GM19328 (cell line): ENCODE measurements around the gene PPP1R12C.
"Not testable (repeated sequence)": the region's sequence is repeated elsewhere in the genome, so short reads cannot be mapped to it uniquely, and the experiment has no call there.

ENCODE experiments used
- ATAC-seq: cut with Tn5 transposase; IDR thresholded peaks from one replicate; pipeline ENCODE4 v1.9.1; 2021; ENCODE audit warnings: mild to moderate bottlenecking, moderate library complexity; ENCODE audit not compliant: unreplicated experiment

The PPP1R12C gene

DNA sequence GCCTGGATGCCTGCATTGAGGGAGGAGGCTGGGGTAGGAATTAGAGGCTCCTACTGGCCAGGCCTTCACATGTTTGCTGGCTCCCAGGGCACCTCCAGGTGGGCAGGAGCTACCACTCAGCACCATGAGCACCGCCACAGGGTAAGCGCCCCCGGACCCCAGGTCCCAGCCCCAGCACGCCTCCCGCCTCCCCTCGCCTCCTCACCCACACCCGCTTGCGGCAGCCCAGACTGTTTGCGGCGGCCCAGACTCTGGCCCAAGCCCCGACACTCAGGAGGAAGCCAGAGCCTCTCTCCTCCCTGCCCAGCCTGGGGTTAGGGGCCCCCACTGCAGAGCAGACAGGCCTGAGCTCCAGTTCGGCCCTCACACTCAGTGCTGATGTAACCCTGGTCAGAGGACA is 41.1 kb downstream of the PPP1R12C start:
- ATAC-seq = no peak

DNA sequence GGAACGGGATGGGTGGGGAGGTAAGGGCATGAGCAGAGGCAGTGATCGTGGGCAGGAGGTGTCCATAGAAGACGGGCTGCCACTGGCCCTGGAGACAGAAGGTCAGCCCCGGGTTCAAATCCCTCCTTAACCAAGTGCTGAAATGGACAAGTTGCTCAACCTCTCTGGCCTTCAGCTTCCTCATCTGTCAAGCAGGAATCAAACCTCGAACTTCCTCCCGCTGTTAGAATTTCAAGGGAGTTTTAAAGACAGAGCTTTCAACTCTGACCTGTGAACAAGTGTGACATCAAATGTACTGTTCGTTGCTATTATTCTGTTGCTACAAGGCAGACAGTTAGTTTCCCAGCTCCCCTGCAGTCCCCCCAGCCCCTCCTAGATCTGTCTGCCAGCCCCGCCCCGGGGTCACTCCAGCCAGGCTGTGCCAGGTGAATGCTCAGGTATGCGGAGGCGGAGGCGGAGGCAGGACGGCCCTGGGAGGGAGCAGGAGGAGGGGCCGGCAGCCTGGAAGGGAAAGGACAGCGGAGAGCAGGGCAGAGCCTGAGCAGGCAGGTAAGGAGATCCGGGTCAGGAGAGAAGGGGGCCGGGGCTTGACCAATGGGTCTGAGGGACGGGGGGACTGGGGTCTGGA is 42.0 kb downstream of the PPP1R12C start, which contains the start of gene EPS8L1:
Gene EPS8L1 (plus strand): TSS at position 499 of the 628 bp plus-strand sequence. CDS start 576 bp downstream, outside the sequence.
- ATAC-seq = no peak

DNA sequence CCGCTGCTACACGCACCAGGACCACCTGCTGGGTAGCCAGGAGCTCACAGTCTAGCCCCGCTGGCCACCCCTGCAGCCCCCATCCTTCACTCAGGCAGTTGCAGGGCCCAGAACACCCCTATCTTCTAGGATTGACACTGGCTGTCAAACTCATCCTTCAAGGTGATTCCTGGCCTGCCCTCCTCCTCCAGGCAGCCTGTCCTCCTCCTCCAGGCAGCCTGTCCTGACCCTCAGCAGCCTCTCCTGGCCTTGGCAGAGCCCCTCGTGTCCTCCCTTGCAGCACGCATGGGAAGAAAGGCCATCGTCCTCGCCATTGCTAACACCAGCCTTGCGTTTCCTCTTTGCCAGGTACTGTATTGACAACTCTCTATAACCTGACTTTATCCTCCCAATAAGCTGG is 45.5 kb downstream of the PPP1R12C start:
- ATAC-seq = no peak

DNA sequence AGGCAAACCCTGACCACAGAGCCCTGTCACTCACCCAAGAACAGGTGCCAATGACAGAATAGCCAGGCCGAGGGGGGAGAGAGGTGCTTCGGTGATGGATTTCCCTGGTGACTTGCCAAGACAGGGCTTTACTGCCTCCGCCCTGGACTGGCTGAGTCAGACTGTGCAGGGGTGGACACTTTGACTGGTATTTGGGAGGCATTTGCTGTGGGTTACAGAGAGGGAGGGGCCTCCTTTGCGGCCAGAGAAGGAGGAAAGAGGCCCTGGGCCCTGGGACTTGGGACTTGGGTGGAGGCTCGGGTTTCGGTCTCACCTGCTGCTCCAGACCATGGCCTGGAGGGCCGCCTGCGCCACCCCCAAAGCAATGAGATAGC is 46.3 kb downstream of the PPP1R12C start:
- ATAC-seq = no peak

DNA sequence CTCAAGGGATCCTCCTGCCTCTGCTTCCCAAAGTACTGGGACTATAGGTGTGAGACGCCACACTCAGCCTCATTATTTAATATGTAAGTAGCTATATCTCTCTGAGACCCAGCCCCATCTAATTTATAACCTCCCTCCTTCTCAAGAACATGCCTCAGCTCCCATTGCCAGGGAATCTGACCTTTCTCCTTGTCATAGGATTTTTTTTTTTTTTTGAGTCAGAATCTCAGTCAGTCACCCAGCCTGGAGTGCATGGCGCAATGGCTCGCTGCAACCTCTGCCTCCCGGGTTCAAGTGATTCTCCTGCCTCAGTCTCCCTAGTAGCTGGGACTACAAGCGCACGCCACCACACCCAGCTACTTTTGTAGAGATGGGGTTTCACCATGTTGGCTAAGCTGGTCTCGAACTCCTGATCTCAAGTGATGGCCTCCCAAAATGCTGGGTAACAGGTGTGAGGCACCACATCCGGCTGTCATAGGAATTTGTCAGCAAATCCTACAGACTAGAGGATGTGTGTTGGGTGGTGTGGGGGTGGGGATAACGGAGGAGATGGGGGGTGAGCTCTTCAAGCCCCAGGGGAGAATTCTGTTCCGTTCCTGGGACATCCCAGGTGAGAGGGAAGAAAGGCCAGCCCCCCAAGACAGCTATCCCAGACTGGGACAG is 46.8 kb downstream of the PPP1R12C start:
- ATAC-seq = no peak

DNA sequence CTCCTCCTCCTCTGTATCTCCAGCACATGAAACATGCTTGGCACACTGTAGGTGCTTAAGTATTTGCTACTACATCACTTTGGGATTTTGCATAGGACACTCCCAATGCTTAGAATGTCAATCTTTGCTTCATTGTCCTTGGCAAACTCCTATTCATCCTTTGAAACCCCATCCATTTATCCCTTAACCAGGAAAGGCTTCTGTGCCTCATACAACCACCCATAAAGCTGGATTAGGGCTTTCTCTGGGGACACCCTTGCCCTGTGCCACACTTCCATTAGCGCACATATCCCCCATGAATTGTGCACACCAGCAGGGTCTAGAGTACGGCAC is 47.6 kb downstream of the PPP1R12C start:
- ATAC-seq = no peak

DNA sequence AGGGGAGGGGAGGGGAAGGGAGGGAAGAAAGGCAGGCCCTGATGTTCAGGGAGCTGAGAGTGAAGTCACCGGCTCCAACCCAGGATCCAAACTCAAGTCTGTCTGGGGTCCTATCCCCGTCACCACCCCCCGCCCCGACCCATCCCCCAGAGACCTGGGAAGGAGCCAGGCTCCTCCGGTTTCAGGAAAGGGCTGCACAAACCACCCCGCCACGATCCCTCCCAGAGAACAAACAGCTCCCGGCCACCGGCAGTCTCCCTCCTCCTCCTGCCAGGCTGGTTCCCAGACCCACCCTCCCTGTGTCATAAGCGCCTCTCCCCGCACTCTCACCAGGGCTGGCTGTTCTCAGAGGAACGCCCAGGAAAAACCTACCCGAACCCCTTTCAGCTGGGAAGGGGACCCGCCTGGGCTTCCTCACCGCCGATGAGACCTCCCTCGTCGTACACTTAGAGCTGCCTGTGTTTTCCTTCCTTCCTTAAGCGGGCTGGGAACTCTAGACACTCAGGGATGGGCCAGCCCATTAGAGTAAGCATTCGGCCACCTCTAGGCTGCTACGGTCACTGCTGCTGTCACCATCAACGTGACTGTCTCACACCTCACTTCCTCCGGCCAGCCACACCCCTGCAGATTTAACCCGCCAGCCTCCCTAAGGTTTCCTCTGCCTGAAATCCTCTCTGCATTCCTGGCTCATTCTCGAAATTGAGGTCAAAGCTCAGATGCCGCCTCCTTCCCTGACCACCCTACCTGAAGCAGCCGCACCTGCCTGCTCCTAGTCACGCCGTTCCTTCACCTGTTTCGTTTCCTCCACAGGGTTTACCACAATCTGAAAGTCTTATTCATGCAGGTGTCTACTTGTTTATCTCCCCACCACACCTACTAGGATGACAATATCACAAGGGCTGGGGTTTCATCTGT is 48.2 kb downstream of the PPP1R12C start:
- no peak for ATAC-seq

DNA sequence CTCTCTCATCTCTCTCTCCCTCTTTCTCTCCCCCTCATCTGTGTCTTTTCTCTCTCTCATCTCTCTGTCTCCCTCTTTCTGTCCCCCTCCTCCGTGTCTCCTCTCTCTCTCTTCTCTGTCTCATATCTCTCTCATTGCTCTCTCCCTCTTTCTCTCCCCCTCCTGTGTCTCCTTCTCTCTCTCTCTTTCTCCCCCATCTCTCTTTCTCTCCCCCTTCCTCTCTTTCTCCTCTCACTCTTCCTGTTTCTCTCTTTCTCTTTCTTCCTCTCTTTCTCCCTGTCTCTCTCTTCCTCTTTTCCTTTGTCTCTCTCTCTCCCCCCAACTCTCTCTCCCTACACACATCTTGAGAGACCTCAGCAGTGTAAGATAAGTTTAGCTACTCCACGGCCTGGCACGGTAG is 49.6 kb downstream of the PPP1R12C start:
- no peak for ATAC-seq

DNA sequence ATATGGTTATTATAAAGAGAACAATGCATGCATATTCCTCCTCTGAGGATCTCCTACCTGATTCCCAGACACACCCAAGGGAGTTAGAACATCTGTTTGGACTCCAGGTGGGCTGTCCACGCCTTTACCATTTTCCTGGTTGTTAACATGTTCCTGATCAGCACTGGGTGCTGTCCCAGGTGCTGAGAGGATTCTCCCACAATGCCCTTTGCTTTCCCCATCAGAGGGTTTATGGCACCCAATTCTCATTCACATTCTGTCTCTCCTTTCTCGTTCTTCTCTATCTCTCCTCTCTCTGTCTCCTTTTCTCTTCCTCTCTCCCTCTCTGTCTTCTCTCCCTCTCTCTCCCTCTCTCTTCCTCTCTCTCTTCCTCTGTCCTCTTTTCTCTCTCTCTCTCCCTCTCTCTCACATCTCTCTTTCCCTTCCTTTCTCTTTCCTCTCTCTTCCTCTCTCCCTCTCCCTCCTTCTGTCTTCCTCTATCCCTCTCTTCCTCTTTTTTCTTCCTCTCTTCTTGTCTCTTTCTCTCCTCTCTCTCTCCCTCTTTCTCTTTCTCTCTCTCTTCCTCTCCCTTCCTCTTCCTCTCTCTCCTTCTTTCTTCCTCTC is 51.2 kb downstream of the PPP1R12C start:
- ATAC-seq = no peak

DNA sequence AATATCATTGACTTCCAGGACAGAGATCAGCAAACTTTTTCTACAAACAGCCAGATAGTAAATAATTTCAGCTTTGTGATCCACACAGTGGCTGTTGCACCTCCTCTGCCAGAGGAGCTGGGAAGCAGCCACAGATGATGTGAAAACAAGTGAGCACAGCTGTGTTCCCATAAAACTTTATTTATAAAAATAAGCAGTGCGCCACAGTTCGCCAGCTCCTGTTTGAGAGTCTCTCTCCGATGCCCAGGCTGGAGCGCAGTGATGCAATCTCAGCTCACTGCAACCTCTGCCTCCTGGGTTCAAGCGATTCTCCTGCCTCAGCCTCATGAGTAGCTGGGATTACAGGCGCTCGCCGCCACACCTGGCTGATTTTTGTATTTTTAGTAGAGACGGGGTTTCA is 51.9 kb downstream of the PPP1R12C start:
- ATAC-seq = not testable (repeated sequence)

DNA sequence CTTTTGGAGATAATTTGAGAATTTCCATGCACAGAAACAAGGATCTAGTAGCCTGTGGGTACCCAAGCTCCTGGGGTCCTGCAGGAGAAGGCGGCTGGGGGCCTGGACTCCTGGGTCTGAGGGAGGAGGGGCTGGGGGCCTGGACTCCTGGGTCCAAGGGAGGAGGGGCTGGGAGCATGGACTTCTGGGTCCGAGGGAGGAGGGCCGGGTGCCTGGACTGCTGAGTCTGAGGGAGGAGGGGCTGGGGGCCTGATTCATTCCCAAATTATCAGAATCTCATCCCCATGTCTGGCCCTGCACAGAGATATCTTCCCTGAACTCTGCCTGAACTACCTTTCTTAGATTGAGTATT is 54.0 kb downstream of the PPP1R12C start:
- ATAC-seq = no peak

DNA sequence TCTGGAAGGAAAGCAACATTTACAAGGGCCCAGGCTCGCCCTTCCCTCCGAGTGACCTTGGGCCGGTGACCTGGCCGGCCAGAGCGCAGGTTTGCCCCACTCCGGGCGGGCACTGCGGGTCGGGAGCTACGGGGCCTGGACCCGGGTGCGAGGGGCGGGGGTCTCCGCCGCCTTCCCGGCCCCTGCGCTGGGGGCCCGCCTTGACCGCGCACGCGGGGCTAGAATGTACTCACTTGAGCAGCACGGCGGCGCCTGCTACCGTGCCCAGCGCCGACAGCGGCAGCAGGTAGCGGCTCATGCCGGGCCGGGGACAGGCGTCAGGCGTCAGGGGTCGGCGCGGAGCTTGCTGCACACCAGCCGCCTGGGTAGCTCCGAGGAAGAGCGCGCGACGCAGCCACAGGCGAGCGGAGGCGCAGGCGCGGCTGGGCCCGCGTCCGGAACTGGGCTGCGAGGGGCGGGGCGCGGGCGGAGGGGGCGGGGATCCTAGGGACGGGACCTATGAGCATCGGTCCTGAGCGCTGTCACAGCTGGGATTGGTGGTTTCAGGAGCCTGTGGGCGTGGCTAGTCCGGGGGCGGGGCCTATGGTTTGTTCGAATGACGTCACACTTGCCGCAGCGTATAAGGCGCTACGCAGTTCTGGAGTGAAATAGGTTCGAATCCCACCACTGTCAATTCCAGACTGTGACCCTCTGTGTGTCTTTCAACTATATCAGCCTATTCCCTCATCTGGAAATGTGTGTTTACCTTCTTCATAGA is 54.5 kb downstream of the PPP1R12C start, which contains the start of gene RDH13:
Gene RDH13 (minus strand): TSS at position 414 of the 757 bp plus-strand sequence. CDS start 116 bp downstream, at position 298.
- ATAC-seq = peak; percentile 69

DNA sequence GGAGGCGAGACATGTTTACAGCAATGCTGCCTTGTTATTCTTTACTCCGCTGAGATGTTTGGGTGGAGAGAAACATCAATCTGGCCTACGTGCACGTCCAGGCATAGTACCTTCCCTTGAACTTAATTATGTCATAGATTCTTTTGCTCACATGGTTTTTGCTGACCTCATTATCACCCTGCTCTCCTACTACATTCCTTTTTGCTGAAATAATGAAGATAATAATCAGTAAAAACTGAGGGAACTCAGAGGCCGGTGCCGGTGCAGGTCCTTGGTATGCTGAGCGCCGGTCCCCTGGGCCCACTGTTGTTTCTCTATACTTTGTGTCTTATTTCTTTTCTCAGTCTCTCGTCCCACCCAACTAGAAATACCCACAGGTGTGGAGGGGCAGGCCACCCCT is 57.1 kb downstream of the PPP1R12C start:
- not testable (repeated sequence) for ATAC-seq

DNA sequence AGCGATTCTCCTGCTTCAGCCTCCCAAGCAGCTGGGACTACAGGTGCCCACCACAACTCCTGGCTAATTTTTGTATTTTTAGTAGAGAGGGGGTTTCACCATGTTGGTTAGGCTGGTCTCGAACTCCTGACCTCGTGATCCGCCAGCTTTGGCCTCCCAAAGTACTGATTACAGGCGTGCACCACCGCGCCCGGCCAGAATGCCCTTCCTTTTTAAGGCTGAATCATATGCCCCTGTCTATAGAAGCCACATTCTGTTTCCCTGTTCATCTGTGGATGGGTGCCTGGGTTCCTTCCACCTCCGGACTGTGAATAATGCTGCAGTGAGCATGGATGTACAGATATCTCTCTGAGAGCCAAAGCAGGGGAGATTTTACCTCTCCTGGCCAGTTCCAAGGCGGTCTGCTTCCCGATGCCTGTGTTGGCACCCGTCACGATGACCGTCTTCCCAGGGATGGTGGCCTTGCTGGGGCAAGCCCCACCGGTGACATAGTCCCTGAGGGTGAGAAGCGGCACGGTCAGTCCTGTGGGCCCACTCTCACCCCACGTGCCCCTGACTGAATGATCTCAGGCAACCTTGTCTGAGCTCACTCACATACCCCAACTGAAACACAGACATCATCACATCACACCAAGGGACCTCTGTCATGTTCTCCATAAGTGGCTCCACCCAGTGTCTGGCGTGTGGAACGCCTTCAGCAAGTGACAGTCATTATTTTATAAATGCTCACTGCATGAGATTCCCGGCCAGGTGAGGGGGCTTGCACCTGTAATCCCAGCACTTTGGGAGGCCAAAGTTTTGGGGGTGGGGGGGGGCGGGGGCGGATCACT is 58.4 kb downstream of the PPP1R12C start:
- ATAC-seq = no peak

DNA sequence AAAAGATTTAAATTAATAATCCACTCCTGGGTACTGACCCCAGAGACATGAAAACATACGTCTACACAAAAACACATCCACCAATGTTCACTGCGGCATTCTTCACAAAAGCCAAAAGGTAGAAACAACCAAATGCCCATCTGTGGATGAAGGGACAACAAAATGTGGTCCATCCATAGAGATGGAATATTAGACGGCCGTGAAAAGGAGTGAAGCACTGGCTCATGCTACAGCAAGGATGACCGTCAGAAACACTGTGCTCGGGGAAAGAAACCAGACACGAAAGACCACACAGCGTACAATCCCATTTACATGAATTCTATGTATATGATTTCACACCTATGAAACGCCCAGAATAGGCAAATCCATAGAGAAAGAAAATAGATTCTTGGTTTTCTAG is 60.6 kb downstream of the PPP1R12C start:
- ATAC-seq = no peak

DNA sequence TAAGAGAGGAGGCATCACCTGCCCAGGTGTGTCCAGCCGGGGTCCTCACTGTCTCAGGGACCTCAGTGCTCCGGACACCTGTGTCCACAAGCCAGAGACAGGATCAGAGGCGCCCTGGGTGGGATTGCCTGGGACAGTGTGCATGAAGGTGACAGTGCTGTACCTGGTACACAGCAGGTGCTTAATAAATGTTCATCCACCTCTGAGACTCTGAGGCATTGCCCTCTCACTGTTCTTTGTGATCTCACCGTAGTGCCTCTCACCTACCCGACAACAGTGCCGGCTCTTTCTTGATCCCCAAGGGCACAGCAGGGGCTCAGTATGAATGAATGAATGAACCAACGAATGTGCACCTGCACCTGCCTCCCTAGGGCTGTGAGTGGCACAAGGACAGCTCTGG is 63.7 kb downstream of the PPP1R12C start:
- no peak for ATAC-seq

DNA sequence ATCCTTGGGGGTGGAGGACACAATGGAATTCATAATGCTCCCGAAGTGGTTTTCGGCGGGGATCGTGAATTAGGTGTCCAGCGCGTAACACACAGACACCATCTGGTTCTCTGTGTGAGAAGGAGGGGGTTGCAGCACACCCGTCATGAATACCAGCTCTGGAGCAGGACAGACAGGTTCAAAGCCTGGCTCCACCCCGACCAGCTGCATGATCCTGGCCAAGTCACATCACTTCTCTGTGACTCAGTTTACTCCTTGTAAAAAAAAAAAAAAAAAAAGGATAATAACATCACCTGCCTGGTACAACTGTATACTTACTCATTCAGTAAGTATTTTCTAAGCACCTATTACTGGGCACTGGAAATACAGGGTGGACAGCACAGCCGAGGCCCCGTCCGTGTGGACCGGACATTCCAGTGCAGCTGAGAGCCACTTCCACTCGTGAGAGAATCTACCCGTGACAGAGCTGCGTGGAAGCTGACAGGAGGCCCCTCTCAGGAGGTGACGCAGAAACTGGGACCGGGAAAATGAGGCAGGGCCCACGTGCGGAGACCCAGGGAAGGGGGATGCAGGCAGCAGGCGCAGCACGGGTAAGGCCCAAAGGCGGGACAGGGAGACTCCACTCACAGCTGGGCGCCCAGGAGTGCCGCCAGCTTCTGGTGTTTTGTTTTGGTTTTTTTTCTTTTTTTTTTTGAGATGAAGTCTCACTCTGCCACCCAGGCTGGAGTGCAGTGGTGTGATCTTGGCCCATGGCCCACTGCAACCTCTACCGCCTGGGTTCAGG is 66.5 kb downstream of the PPP1R12C start:
- ATAC-seq = no peak

DNA sequence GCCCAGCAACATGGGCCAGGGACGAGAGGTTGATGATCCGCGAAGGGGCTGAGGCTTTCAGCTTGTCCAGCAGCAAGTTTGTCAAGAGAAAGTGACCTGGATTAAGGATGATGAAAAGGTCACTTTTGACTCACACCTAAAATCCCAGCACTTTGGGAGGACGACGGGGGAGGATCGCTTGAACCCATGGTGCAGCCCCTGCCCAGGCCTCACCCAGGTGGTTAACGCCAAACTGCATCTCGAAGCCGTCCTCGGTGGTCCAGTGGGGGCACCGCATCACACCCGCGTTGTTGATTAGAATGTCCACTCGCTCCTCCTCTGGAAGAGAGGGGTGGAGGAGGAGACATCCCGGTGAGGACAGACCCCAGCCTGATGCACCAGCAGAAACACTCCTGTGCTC is 69.0 kb downstream of the PPP1R12C start:
- no peak for ATAC-seq

DNA sequence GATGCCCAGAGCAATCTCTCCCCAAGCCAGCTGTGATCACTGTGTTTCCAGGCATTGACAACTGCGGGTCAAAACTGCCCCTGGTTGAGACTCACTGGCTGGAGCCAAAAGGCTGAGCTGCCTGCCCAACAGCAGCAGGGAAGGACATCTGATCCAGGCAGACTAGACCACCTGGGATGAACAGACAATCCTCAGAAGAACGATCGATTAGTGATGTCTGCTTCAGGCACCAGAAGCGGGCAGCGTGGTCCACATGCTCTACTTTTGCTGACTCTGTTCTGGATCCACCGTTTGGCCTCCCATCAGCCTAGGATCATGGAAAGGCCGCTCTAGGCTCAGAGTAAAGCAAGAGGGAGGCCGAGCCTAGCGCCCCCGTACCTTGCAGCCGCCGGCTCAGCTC is 69.5 kb downstream of the PPP1R12C start:
- ATAC-seq = no peak
